AG09309 (cell line): Measurements from ENCODE around the gene ADCY1.

Experiments
- DNase-seq: peaks from one replicate; pipeline ENCODE4 v3.0.0-alpha.2; 2010; ENCODE audit warnings: low read depth
- H3K4me3 ChIP-seq: 2 replicates; pipeline ENCODE4 v1.5.1; 2011; ENCODE audit warnings: mild to moderate bottlenecking, low read depth, low read length, moderate library complexity; ENCODE audit not compliant: control insufficient read depth
- TF ChIP-seq, protein P1 (sequence below): IDR thresholded peaks from 2 replicates; pipeline ENCODE4 v1.5.1; 2011; ENCODE audit warnings: mild to moderate bottlenecking, low read depth, low read length, inconsistent platforms; ENCODE audit not compliant: insufficient read depth, control insufficient read depth; ENCODE audit errors: missing control alignments

ADCY1 gene

DNA sequence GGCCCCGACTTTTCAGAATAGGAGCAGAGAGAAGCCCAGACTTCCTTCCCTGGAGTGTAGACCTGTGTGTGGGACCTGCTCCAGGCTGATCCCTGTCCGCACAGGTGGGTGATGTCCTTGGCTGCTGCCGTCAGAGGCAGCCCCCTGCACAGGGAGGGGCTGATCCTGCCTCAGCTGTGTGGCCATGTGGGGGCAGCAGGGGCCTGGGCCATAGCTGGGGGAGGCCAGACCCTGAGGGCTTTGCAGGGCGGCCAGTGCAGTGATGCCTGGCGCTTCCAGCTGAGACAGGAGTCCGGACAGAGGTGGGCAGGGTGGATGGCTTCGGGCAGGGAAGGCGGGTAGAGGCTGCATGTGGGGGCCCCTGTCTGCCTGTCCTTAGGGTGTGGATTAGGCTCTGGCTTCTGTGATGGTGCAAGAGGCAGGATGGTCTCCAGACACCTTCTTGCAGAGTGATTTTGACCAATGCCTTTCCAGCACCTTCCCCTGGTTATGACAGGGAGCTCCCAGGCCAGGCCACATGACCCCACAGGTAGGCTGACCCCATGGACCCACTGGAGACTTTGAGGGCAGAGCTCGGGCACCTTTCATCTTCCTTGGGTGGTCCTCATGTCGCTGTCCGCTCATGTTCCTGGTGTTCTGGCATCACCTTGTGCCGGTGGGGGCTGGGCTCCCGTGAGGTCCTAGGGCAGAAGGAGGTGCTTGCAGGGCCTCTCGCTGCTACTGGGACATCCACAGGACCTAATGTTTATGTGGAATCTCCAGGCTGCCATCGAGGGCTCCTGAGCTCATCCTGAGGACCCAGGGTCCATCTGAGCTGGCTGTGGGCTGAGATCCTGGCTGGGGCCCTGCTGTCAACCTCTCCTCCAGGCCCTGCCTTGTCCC lies 141.5 kb downstream of the ADCY1 start:
- TF ChIP-seq, protein P1, sequence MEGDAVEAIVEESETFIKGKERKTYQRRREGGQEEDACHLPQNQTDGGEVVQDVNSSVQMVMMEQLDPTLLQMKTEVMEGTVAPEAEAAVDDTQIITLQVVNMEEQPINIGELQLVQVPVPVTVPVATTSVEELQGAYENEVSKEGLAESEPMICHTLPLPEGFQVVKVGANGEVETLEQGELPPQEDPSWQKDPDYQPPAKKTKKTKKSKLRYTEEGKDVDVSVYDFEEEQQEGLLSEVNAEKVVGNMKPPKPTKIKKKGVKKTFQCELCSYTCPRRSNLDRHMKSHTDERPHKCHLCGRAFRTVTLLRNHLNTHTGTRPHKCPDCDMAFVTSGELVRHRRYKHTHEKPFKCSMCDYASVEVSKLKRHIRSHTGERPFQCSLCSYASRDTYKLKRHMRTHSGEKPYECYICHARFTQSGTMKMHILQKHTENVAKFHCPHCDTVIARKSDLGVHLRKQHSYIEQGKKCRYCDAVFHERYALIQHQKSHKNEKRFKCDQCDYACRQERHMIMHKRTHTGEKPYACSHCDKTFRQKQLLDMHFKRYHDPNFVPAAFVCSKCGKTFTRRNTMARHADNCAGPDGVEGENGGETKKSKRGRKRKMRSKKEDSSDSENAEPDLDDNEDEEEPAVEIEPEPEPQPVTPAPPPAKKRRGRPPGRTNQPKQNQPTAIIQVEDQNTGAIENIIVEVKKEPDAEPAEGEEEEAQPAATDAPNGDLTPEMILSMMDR = no peak
- DNase-seq = no peak
- H3K4me3 ChIP-seq = no peak overlapping the region

DNA sequence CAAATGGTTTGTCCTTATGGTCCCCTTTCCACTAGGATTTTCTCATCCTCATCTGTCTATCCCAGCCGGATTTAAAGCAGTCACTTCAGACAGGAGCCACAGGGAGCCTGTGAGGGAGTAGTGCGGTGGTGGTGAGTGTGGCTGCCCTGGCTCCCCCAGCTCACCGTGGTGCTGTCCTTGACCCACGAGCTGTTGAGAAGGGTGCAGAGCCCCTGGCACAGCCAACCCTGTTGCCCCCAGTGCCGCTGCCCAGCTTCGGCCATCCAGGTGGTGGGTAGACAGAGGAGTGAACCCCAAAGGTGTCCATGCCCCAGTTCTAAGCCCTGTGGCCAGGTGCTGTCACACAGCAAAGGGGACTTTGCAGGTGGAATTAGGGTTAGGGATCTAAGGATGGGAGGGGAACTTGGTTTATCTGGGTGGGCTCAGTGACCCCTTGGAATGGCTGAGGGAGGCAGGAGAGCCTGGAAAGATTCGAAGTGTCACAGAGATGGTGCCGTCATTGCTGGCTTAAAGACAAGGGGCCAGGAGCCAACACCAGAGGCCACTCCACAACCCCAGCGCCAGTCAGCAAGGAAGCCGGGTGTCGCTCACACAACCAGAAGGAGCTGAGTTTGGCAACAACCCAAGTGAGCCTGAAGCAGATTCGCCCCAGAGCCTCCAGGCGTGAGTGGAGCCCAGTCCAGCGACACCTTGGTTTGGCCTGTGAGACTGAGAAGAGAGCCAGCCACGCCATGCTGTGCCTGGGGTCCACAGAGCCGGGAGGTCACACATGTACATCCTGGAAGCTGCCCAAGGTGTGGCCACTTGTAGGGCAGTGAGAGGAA lies 142.4 kb downstream of the ADCY1 start:
- H3K4me3 ChIP-seq = no peak overlapping the region
- DNase-seq = no peak
- TF ChIP-seq, protein P1 = no peak

GRCh38 chr7:45717537-45718235 lies 143.5 kb downstream of the ADCY1 start:
- no peak for DNase-seq

DNA sequence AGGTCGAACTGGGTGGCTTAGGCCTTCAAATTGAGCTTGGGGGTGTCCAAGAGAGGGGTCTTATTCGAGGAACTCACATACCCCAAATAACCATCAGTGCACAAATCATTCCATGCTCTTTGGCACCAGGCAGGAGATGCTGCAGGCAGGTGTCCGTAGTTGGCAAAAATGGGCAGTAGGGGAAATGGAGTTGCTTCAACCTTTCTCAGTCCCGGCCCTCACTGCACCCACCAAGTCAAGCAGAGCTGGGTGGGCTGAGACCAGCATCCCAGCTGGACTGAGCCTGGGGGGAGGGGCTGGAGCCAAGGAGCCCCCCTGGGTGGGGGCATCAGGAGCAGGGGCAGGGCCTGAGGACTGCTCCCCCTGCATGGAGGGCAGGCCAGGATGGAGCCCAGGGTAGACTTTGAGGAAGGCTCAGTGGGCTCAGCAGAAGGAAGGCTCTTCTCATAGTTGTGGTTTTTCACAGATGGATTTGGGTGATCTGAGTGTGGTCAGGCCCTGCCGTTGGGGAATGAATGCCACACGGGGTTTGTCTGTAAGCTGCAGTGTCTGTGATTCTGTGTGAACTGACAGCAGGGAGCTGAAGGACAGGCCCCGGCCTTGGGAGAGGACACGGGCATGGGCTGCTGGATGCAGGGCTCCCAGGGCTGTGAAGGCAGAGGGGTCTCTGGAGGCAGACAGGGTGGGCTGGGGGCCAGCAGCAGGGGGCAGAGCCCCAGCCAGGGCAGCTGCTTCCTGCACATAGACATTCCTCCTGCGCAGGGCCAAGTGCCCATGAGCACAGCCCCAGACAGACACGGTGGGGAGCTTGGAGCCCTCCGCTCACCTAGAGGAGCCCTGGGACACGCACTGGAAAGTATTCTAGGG lies 144.5 kb downstream of the ADCY1 start:
- TF ChIP-seq, protein P1 = no peak
- no peak for DNase-seq
- no peak overlapping the region for H3K4me3 ChIP-seq

More at GRCh38 chr7:45717537-45718235, 143.5 kb downstream of the ADCY1 start:
- TF ChIP-seq, protein P1 = no peak
- no peak overlapping the region for H3K4me3 ChIP-seq

DNA sequence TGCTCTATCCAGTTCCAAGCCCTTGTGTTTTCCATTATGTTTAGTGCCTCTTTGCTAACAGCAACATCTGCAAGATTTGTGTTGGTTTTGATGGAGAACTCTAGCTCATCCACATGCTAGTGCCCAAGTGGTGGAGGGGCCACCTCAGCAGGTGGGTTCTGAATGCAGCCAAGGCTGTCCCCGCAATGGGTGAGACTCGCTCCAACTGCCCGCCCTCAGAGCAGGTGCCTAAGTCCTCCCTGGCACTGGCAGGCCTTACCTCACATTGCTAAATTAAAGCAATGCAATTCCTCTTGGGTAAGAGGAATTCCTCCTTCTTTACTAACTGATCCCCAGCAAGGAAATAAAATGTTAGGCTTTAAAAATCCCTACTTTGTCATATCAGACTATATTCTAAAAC lies 146.8 kb downstream of the ADCY1 start:
- DNase-seq = no peak
- no peak overlapping the region for H3K4me3 ChIP-seq
- TF ChIP-seq, protein P1 = no peak
